ENCODE measurements around the gene SLC9C2. TPM values are rescaled to one million over a fixed set of nuclear protein-coding genes. Genes with fewer than 3 reads are reported as not detected.
"Not testable (repeated sequence)": the region's sequence is repeated elsewhere in the genome, so short reads cannot be mapped to it uniquely, and the experiment has no call there.

Gene SLC9C2
- total and polyA plus RNA-seq, 2 experiments from 2014 or later: not detected

DNA sequence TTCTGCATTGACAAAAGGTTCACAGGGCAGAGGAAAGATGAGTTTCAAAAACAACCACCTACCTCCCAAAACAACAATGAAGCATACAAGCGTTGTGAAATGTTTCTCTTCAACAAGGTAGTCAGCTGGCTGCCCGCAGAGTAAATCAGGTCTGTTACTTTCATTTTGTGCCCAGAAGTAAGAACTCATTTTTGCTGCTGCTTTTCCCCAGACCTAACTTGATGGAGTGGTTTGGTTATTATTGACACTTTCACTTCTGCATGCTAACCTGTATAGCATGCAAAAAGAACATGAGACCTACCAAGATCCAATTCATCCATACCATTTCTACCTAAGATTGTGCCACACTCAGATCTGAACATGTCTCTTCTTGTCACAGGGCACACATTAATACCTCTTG lies 1.3 kb downstream of the SLC9C2 start:
- no peak for TF ChIP-seq EZH2phosphoT487 (IDR thresholded peaks at IDR 0.05; ENCODE audit: insufficient read depth, low read depth)
- no peak for TF ChIP-seq EZH2 (IDR thresholded peaks at IDR 0.05; ENCODE audit: insufficient read depth, poor library complexity, severe bottlenecking)
- no peaks in the 10 kb centered on the region for H3K9me3 ChIP-seq (ENCODE audit: low read depth)
- no peak for DNase-seq
- no peak overlapping the region for H3K27ac ChIP-seq
- in situ Hi-C loops (cut with MboI): no loop called here
- no peak overlapping the region for H3K9ac ChIP-seq
- H3F3A ChIP-seq (ENCODE audit: insufficient read depth): no peaks in the 10 kb centered on the region
- no peaks in the 10 kb centered on the region for H3K4me1 ChIP-seq (ENCODE audit: insufficient read depth)
- no peaks in the 10 kb centered on the region for H3K79me2 ChIP-seq (ENCODE audit: insufficient read depth)
- H3K36me3 ChIP-seq (ENCODE audit: low read depth): no peaks in the 10 kb centered on the region
- no peaks in the 10 kb centered on the region for H3K9me2 ChIP-seq (ENCODE audit: insufficient read depth)
- no peak overlapping the region for H3K4me2 ChIP-seq (ENCODE audit: unreplicated experiment)
- H4K20me1 ChIP-seq (ENCODE audit: insufficient read depth): no peaks in the 10 kb centered on the region
- WGBS, 2 experiments (ENCODE audit: low coverage in 1 of 2, low lambda C conversion rate in 2 of 2, missing lambda C conversion rate in 2 of 2): 33 to 45% methylated on average over 2 of the region's 2 CpGs
- no peak overlapping the region for H2AFZ ChIP-seq
- H3K4me3 ChIP-seq: no peak overlapping the region
- H3K27me3 ChIP-seq (replicated peaks; ENCODE audit: insufficient read depth): peaks cover 3% of the 10 kb centered on the region; the same call in 1 of the 2 replicates

DNA sequence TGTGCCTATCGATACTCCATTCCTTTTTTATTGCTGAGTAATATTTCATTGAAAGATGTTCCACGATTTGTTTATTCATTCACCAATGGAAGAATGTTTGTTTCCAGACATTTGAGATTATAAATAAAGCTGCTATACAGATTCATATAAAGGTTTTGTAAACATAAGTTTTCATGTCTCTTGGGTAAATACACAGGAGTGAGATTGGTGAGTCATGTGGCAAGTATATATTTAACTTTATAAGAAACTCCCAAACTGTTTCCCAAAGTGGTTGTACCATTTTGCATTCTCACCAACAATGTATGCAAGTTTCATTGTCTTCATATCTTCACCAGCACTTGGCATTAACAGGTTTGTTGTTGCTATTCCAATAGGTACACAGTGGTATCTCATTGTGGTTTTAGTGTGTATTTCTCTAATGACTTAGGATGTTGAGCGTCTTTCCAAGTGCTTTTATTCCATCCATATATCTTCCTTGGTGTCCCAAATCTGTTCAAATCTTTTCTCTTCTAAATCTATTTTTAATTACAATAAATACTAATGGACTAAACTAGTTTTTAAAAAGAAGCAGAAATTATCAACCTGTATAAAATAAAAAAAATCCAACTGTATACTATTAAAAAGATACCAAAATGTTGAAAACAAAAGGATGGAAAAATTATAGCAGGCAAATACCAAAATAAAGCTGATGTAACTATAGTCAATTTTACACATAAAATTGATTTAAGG lies 6.6 kb downstream of the SLC9C2 start:
- Histone ChIP-seq H3K79me2 (ENCODE audit: insufficient read depth) (no peaks in the 10 kb centered on the region), H3K36me3 (ENCODE audit: low read depth) (no peaks in the 10 kb centered on the region), H3K9me3 (ENCODE audit: low read depth) (no peaks in the 10 kb centered on the region), H3K9ac (no peak overlapping the region), H3K4me3 (no peak overlapping the region), H2AFZ (no peak overlapping the region), H4K20me1 (ENCODE audit: insufficient read depth) (no peaks in the 10 kb centered on the region), H3K4me2 (ENCODE audit: unreplicated experiment) (no peak overlapping the region), H3K9me2 (ENCODE audit: insufficient read depth) (no peaks in the 10 kb centered on the region), H3K27ac (no peak overlapping the region), H3K27me3 (replicated peaks; ENCODE audit: insufficient read depth) (0 out of 2 replicates have a peak, but pooled peaks cover 3% of the 10 kb centered on the region), H3K4me1 (ENCODE audit: insufficient read depth) (no peaks in the 10 kb centered on the region), H3F3A (ENCODE audit: insufficient read depth) (no peaks in the 10 kb centered on the region)
- in situ Hi-C loops (cut with MboI): no loop called here
- no peak for DNase-seq
- WGBS, 2 experiments (ENCODE audit: low coverage in 1 of 2, low lambda C conversion rate in 2 of 2, missing lambda C conversion rate in 2 of 2): 35 to 36% methylated on average over 3 of the region's 3 CpGs
- TF ChIP-seq EZH2 (IDR thresholded peaks at IDR 0.05; ENCODE audit: insufficient read depth, poor library complexity, severe bottlenecking) (no peak), EZH2phosphoT487 (IDR thresholded peaks at IDR 0.05; ENCODE audit: insufficient read depth, low read depth) (no peak)

DNA sequence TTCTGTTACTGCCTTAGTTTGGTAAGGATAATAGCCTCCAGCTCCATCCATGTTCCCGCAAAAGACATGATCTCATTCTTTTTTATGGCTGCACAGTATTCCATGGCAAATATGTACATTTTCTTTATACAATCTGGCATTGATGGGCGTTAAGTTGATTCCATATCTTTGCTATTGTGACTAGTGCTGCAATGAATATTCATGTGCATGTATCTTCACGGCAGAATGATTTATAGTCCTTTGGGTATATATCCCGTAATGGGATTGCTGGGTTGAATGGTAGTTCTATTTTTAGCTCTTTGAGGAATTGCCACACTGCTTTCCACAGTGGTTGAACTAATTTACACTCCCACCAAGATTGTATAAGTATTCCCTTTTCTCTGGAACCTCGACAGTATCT lies 11.7 kb downstream of the SLC9C2 start:
- H3K4me3 ChIP-seq; H3K9me2 ChIP-seq (ENCODE audit: insufficient read depth); H3K4me1 ChIP-seq (ENCODE audit: insufficient read depth); H3K4me2 ChIP-seq (ENCODE audit: unreplicated experiment); in situ Hi-C loops (cut with MboI); H3K9me3 ChIP-seq (ENCODE audit: low read depth); H4K20me1 ChIP-seq (ENCODE audit: insufficient read depth); H3K36me3 ChIP-seq (ENCODE audit: low read depth); H3K27ac ChIP-seq; DNase-seq; H3K9ac ChIP-seq; H3K27me3 ChIP-seq (replicated peaks; ENCODE audit: insufficient read depth); H3F3A ChIP-seq (ENCODE audit: insufficient read depth); H2AFZ ChIP-seq; H3K79me2 ChIP-seq (ENCODE audit: insufficient read depth): not testable (repeated sequence)
- WGBS, 2 experiments (ENCODE audit: low coverage in 1 of 2, low lambda C conversion rate in 2 of 2, missing lambda C conversion rate in 2 of 2): 85% methylated on average over 5 of the region's 5 CpGs

DNA sequence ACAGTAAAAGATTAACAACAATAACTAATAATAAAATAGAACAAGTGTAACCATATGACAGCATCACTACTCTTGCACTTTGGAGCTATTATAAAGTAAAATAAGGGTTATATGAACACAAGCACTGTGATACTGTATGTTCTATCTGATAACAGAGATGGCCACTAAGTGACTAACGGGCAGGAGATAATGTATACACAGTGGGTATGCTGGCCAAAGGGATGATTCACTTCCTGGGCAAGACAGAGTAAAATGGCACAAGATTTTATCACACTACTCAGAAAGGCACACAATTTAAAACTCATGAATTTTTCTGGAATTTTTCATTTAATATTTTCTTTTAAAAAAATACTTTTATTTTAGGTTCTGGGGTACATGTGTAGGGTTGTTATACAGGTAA lies 12.3 kb downstream of the SLC9C2 start:
- Histone ChIP-seq H3F3A (ENCODE audit: insufficient read depth) (no peaks in the 10 kb centered on the region), H2AFZ (no peak overlapping the region), H4K20me1 (ENCODE audit: insufficient read depth) (no peaks in the 10 kb centered on the region), H3K36me3 (ENCODE audit: low read depth) (no peaks in the 10 kb centered on the region), H3K4me3 (no peak overlapping the region), H3K27ac (no peak overlapping the region), H3K9ac (no peak overlapping the region), H3K4me1 (ENCODE audit: insufficient read depth) (no peaks in the 10 kb centered on the region), H3K9me2 (ENCODE audit: insufficient read depth) (no peaks in the 10 kb centered on the region), H3K79me2 (ENCODE audit: insufficient read depth) (no peaks in the 10 kb centered on the region), H3K4me2 (ENCODE audit: unreplicated experiment) (no peak overlapping the region), H3K27me3 (replicated peaks; ENCODE audit: insufficient read depth) (no peaks in the 10 kb centered on the region), H3K9me3 (ENCODE audit: low read depth) (no peaks in the 10 kb centered on the region)
- in situ Hi-C loops (cut with MboI): no loop called here
- 31 to 34% methylated on average over 1 of the region's 1 CpG for WGBS, 2 experiments (ENCODE audit: low coverage in 1 of 2, low lambda C conversion rate in 2 of 2, missing lambda C conversion rate in 2 of 2)
- DNase-seq: peak; percentile 7
- TF ChIP-seq EZH2phosphoT487 (IDR thresholded peaks at IDR 0.05; ENCODE audit: insufficient read depth, low read depth) (no peak), EZH2 (IDR thresholded peaks at IDR 0.05; ENCODE audit: insufficient read depth, poor library complexity, severe bottlenecking) (no peak)

Data from GM23248 (cell line).